ENCODE data around the gene IQCK.

DNA sequence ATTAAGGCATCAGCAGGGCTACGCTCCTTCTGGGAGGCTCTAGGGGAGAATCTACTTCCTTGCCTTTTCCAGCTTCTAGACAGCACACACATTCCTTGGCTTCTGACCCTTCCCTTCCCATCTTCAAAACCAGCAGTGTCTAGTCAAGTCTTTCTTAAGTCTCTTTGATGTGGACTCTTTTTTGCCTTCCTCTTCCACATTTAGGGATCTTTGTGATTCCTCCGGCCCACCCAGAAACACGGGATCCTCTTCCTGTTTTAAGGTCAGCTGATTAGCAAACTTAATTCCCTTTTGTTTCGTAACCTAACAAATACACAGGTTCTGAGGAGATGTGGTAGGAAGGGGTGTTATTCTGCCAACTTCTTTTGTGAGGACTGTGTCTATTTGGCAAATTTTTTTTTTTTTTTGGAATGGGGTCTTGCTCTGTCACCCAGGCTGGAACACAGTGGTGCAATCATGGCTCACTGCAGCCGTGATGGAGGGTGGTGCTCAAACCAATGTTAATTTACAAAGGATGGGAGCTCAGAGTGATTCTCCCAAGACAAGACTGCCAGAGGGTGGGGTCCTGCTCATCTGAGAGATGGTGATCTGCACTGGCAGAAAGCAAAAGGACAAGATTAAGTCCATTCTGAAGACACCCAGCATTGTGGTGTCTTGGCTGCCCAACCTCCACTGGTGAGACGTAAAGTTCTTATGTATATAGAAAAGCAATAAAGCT lies 14.7 kb upstream of the IQCK start:
- TF ChIP-seq, protein P1, sequence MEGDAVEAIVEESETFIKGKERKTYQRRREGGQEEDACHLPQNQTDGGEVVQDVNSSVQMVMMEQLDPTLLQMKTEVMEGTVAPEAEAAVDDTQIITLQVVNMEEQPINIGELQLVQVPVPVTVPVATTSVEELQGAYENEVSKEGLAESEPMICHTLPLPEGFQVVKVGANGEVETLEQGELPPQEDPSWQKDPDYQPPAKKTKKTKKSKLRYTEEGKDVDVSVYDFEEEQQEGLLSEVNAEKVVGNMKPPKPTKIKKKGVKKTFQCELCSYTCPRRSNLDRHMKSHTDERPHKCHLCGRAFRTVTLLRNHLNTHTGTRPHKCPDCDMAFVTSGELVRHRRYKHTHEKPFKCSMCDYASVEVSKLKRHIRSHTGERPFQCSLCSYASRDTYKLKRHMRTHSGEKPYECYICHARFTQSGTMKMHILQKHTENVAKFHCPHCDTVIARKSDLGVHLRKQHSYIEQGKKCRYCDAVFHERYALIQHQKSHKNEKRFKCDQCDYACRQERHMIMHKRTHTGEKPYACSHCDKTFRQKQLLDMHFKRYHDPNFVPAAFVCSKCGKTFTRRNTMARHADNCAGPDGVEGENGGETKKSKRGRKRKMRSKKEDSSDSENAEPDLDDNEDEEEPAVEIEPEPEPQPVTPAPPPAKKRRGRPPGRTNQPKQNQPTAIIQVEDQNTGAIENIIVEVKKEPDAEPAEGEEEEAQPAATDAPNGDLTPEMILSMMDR (IDR thresholded peaks at IDR 0.05): no peak
- no peak for TF ChIP-seq RAD21 (conservative IDR thresholded peaks at IDR 0.05 in 1 of 2, IDR thresholded peaks at IDR 0.05 in 1 of 2)
- TF ChIP-seq BHLHE40 (IDR thresholded peaks at IDR 0.05; ENCODE audit: low read depth, low read length): no peak
- no peak for TF ChIP-seq FOSL2 (IDR thresholded peaks at IDR 0.05)
- TF ChIP-seq FOSL2 (CRISPR knock-in tag; IDR thresholded peaks at IDR 0.05): no peak
- no peak for TF ChIP-seq GATA3 (IDR thresholded peaks at IDR 0.05; ENCODE audit: borderline replicate concordance)
- TF ChIP-seq RCOR1 (IDR thresholded peaks at IDR 0.05; ENCODE audit: low read depth, low read length): no peak
- TF ChIP-seq SMC3 (IDR thresholded peaks at IDR 0.05): no peak
- no peak for TF ChIP-seq RNF2 (IDR thresholded peaks at IDR 0.05; ENCODE audit: borderline replicate concordance, low read depth)
- TF ChIP-seq, protein P2, sequence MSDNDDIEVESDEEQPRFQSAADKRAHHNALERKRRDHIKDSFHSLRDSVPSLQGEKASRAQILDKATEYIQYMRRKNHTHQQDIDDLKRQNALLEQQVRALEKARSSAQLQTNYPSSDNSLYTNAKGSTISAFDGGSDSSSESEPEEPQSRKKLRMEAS (IDR thresholded peaks at IDR 0.05): no peak

Data from A549 (cell line).